NB4 (cell line): Measurements from ENCODE around the gene MYH9.

Experiments
- DNase-seq: peaks from one replicate; pipeline ENCODE4 v3.0.0; 2010; ENCODE audit warnings: low read depth
- H3K4me3 ChIP-seq: one replicate; pipeline ENCODE4 v1.5.1; 2011; ENCODE audit warnings: mild to moderate bottlenecking, low read depth, low read length, moderate library complexity
- CTCF ChIP-seq: IDR thresholded peaks from one replicate; pipeline ENCODE4 v1.5.1; 2012; ENCODE audit warnings: low read depth, low read length
- MYC ChIP-seq: IDR thresholded peaks from 2 replicates; pipeline ENCODE4 v1.6.1; 2011; ENCODE audit warnings: low read depth, low read length
- POLR2A ChIP-seq: IDR thresholded peaks from 2 replicates; pipeline ENCODE4 v1.6.1; 2011; ENCODE audit warnings: mild to moderate bottlenecking; ENCODE audit not compliant: insufficient read length; ENCODE audit errors: extremely low read depth
- TF ChIP-seq, protein P1 (sequence below): IDR thresholded peaks from 2 replicates; pipeline ENCODE4 v1.6.1; 2011; ENCODE audit warnings: low read depth, low read length

The MYH9 gene

GRCh38 chr22:36339171-36340065 lies 48.3 kb downstream of the MYH9 start:
- H3K4me3 ChIP-seq = no peak overlapping the region
- DNase-seq = no peak
- TF ChIP-seq CTCF (no peak), MYC (no peak), POLR2A (no peak)
- TF ChIP-seq, protein P1, sequence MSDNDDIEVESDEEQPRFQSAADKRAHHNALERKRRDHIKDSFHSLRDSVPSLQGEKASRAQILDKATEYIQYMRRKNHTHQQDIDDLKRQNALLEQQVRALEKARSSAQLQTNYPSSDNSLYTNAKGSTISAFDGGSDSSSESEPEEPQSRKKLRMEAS = no peak

DNA sequence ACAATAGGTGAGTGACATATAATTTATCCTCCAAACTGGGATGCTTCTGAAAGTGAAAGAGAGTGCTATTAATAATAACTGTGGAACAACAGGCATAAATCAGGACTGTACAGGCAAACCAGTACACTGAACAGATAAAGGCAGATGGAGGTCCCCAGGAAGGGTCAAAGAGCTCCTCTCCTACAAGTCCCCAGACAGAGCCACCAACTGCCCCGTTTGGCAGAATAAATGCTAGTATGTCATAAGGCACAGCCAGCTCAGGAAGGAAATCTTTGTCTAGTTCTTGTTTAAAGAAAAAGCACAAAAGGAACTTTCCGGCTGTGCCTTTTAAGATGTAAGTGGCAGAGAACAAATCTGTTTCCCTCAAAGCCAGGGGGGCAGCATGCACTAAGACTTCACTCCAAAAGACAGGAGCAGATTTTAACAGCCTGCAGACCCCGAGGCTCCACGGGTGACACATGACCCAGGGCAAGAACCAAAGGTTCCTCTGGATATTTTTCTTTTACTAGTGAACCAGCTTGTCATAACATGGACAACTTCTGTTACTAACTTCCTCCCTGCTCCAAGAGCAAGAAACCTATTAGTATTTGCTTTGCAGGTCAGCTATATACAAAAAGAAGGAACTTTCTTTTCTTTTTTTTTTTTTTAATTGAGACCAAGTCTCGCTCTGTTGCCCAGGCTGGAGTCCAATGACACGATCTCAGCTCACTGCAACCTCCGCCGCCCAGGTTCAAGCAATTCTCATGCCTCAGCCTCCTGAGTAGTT lies 50.2 kb downstream of the MYH9 start:
- H3K4me3 ChIP-seq = no peak overlapping the region
- peak; percentile 29 for DNase-seq
- TF ChIP-seq, protein P1 = no peak

DNA sequence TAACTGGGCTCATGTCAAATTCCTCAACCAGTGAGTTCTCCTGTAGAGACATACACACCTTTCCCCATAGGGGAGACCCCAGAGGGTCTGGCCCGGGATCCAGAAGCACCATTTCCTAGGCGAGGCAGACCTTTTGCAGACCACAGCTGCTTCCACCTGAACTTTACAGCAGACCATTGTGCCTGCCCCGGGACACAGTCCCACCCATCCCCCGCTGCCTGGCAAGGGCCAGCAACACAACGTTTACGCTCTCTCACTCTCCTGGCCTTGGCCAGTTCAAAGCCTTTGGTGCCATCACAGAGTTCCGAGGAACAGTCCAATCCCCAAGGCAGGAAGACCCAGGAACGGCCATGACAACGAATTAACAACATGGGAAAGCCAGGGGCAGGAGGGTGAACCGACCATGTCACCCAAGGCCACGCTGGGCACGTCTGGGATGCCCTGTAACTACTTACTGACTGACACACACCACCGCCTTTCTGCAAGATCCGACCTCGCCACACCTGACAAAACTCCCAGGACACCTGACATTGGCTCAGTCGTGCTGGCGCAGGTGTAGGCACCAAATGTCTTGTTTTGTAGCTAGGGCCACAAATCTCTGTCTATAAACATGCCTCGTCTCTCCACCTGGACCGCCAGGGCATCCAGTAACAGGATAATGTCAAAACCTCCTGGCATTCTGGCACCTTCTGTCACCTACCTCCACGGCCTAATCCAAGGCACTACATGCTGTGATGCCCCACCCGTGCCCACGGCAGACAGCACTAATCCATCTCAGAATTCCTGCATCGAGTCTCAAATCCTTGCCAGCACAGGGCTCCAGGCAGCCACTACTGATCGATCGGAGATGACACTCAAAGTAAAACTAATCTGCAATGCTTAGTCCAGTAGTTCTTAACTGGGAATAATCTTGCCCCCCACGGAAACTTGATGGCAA lies 51.3 kb downstream of the MYH9 start:
- TF ChIP-seq POLR2A (no peak), MYC (no peak), CTCF (no peak)
- TF ChIP-seq, protein P1 = no peak
- no peak overlapping the region for H3K4me3 ChIP-seq
- DNase-seq = no peak

GRCh38 chr22:36335621-36336020 lies 52.1 kb downstream of the MYH9 start:
- H3K4me3 ChIP-seq = no peak overlapping the region
- TF ChIP-seq CTCF (no peak), POLR2A (no peak)
- no peak for DNase-seq

- H3K4me3 ChIP-seq = no peak overlapping the region
- peak; percentile 81 for DNase-seq
- TF ChIP-seq CTCF = no peak
- no peak for TF ChIP-seq POLR2A
- TF ChIP-seq, protein P1 = no peak
- no peak for TF ChIP-seq MYC
These were observed 52.8 kb downstream of the MYH9 start for GRCh38 chr22:36334821-36335603.
